Right lobe of liver (tissue), 4 donors: Measurements from ENCODE around the gene FGFR2.

Experiments
- POLR2A ChIP-seq: fragments of 450-650 bp; IDR thresholded peaks from one replicate; pipeline ENCODE4 v1.6.1; 2017; ENCODE audit warnings: antibody characterized with exemption, mild to moderate bottlenecking
- TF ChIP-seq, protein P1 (sequence below), 4 donors: fragments of 200-600 bp in 3 of 4; fragments of 450-650 bp in 1 of 4; IDR thresholded peaks; one replicate each; pipeline versions ENCODE4 v1.5.1 to v1.8.0; 2016 to 2022; ENCODE audit warnings: antibody characterized with exemption in 4 of 4, mild to moderate bottlenecking in 2 of 4
- donor health status: DM: no; HTN: no; CAD: no.
- donor health status: DM: no; HTN: no; CAD: no.
- donor health status: DM: no; HTN: yes; CAD: no.

DNA sequence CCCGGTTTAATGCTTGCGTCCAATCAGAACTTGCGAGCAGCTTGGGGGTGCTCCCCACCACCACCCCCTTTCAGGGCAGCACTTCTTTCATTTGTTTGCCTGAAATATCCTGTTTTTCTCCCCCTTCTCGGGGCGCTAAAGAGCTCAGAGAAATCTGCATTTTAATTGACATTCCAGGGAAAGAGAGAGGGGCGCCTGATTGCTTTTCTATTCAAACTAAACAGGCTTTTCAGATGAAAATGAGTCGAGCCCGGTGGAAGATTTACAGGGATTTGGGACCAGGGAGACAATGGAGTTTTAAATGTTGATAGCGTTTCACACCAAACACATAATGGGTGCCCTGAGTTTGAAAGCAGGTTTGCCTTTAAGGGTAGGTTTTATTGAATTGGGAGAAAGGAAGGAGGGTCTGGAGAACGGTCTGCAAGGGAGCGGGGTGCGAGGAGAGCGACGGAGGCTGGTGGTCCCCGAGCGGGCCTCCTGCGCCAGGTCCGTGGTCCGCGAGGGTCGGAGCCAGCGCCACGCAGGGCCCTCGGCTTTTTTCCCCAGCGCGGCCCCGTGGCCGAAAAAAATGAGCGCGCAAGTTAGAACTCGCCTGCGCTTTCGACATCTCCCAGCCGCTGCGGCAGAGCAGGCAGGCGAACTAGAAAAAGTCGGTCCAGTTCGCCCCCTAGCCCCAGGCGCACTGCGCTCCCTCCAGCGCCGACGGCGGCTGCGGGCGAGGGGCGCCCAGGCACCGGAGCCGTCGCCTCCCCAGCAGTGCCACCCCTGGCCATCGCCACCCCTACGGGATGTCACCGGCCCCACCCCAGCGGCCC is 1.3 kb downstream of the FGFR2 start:
- TF ChIP-seq, protein P1, sequence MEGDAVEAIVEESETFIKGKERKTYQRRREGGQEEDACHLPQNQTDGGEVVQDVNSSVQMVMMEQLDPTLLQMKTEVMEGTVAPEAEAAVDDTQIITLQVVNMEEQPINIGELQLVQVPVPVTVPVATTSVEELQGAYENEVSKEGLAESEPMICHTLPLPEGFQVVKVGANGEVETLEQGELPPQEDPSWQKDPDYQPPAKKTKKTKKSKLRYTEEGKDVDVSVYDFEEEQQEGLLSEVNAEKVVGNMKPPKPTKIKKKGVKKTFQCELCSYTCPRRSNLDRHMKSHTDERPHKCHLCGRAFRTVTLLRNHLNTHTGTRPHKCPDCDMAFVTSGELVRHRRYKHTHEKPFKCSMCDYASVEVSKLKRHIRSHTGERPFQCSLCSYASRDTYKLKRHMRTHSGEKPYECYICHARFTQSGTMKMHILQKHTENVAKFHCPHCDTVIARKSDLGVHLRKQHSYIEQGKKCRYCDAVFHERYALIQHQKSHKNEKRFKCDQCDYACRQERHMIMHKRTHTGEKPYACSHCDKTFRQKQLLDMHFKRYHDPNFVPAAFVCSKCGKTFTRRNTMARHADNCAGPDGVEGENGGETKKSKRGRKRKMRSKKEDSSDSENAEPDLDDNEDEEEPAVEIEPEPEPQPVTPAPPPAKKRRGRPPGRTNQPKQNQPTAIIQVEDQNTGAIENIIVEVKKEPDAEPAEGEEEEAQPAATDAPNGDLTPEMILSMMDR (IDR thresholded peaks at IDR 0.05), result peak in 3 of 4 donors; percentile 19 to 40 (median 23)
- no peak for TF ChIP-seq POLR2A
